ENCODE results near the gene CYP3A5. TPM values are rescaled to one million over a fixed set of nuclear protein-coding genes. Genes with fewer than 3 reads are reported as not detected.

The CYP3A5 gene
- total and polyA plus RNA-seq, 2 of the 8 experiments (the other 6 are each of a cell fraction or from before 2014, with no cell fraction given): 0.06 TPM; not detected in 1

GRCh38 chr7:99614495-99614894 lies 65.3 kb downstream of the CYP3A5 start:
- FAIRE-seq (no peak), DNase-seq (ENCODE audit: low read depth in 1 of 2, low spot score in 2 of 2) (no peak)
- ChIA-PET POLR2A (ENCODE audit: partially characterized antibody) (no interaction called here), CTCF (ENCODE audit: partially characterized antibody) (interaction anchor here (1.2 to 3.7 kb wide), 5 partner anchors 8 to 380 kb away, joined by 3 to 28 read pairs (median 13); partner anchors contain the start of gene ZNF655)
- no peak overlapping the region for H2BK12ac ChIP-seq (ENCODE audit: low read depth, low read length)
- no peak overlapping the region for H3K14ac ChIP-seq (ENCODE audit: insufficient read length)
- no peaks in the 10 kb centered on the region for H3K9me3 ChIP-seq (ENCODE audit: insufficient read depth in 2 of 2, low read depth in 1 of 2, low read length in 1 of 2)
- no peak overlapping the region for H3K4me2 ChIP-seq (ENCODE audit: insufficient read depth in 1 of 2, low read depth in 2 of 2, low read length in 2 of 2)
- H4K5ac ChIP-seq (ENCODE audit: insufficient read length, low read depth, low read length): no peak overlapping the region
- no peak overlapping the region for H3K18ac ChIP-seq (ENCODE audit: extremely low read depth, low read length)
- H3K36me3 ChIP-seq (ENCODE audit: control insufficient read depth in 2 of 4, insufficient read depth in 4 of 4, low read length in 3 of 4): peaks cover under 1 to 12% (median 8%) of the 10 kb centered on the region in 4 experiments; a peak in 6 of 8 replicates
- peaks cover 7% of the 10 kb centered on the region for H3K23me2 ChIP-seq (ENCODE audit: low read depth, low read length)
- no peaks in the 10 kb centered on the region; a peak in 2 of 7 replicates for H3K4me1 ChIP-seq (replicated peaks in 1 of 4; ENCODE audit: control insufficient read depth in 3 of 4, insufficient read depth in 4 of 4, low read length in 3 of 4)
- H3K4ac ChIP-seq (replicated peaks; ENCODE audit: insufficient read length, low read depth, low read length): no peak overlapping the region
- peaks cover 8% of the 10 kb centered on the region for H3K79me1 ChIP-seq (ENCODE audit: low read depth, low read length)
- H2AK5ac ChIP-seq (ENCODE audit: low read depth, low read length): no peak overlapping the region
- peaks cover 0 to 12% of the 10 kb centered on the region in 2 experiments; a peak in 1 of 4 replicates for H3K79me2 ChIP-seq (ENCODE audit: control insufficient read depth in 1 of 2, insufficient read depth in 2 of 2, low read length in 2 of 2)
- 89% methylated on average over 3 of the region's 3 CpGs; no CpG with 5 or more reads in 1 of the 2 experiments for WGBS, 2 experiments (ENCODE audit: extremely low coverage in 1 of 2, insufficient coverage in 1 of 2, insufficient read length in 1 of 2, insufficient replicate concordance in 2 of 2, low coverage in 1 of 2, low lambda C conversion rate in 2 of 2, missing lambda C conversion rate in 1 of 2)
- H3K9ac ChIP-seq (replicated peaks in 1 of 4; ENCODE audit: extremely low read depth in 1 of 4, low read depth in 3 of 4, low read length in 3 of 4): no peak overlapping the region
- no peak overlapping the region for H3K56ac ChIP-seq (replicated peaks; ENCODE audit: insufficient read length, low read depth, low read length)
- H4K8ac ChIP-seq (ENCODE audit: extremely low read depth, insufficient read depth, low read length): no peak overlapping the region
- no peak overlapping the region for H2BK20ac ChIP-seq (ENCODE audit: low read length)
- peaks cover 0 to 4% of the 10 kb centered on the region in 2 experiments for H4K20me1 ChIP-seq (replicated peaks in 1 of 2; ENCODE audit: control insufficient read depth in 1 of 2, insufficient read depth in 2 of 2, low read length in 2 of 2)
- no peak overlapping the region for H3K4me3 ChIP-seq (ENCODE audit: extremely low read depth in 1 of 4, insufficient read depth in 2 of 4, low read depth in 3 of 4, low read length in 4 of 4)
- H2BK15ac ChIP-seq (ENCODE audit: low read length): no peak overlapping the region
- no peak overlapping the region for H2AFZ ChIP-seq (ENCODE audit: low read length)
- no peak overlapping the region for H3K23ac ChIP-seq (ENCODE audit: insufficient read length)
- H3K27ac ChIP-seq (ENCODE audit: low read depth, low read length): no peak overlapping the region
- H4K91ac ChIP-seq (replicated peaks; ENCODE audit: insufficient read length, low read length): no peak overlapping the region
- no peak overlapping the region for H2BK5ac ChIP-seq (ENCODE audit: low read depth, low read length)
- H2BK120ac ChIP-seq (replicated peaks; ENCODE audit: low read depth, low read length): no peak overlapping the region
- peaks cover 0 to 3% (median 1%) of the 10 kb centered on the region in 4 experiments; a peak in 1 of 7 replicates for H3K27me3 ChIP-seq (replicated peaks in 1 of 4; ENCODE audit: control insufficient read depth in 3 of 4, extremely low read depth in 1 of 4, insufficient read depth in 3 of 4, low read length in 3 of 4)
- TF ChIP-seq TCF12 (IDR thresholded peaks at IDR 0.05; ENCODE audit: low read depth, low read length): no peak
- TF ChIP-seq ATF3 (IDR thresholded peaks at IDR 0.05; ENCODE audit: insufficient read depth, low read depth, low read length): no peak

All from H1 (cell line).